ENCODE measurements around the gene FGFR1OP2. TPM values are rescaled to one million over a fixed set of nuclear protein-coding genes. Genes with fewer than 3 reads are reported as not detected.

FGFR1OP2 gene
- total RNA-seq, 2 donors from 2014 or later = 79.6 to 123 TPM

DNA sequence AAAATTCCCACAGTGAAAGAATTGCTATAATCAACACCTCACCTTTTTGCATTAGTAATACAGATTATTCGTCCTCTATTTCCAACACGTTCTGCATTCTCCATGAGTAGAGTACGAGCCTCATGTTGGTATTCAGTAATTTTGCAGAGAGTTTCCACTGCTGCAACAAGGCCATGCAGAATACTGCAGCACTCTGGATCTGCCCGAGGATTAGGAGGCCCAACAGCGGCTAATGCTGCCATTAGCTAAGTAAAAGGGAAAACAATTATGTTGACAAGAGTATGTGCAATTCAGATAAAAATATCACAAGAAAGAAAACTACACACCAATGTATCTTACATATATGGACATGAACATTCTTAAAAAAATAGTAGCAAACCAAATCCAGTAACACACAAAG lies 9.6 kb upstream of the FGFR1OP2 start:
- Histone ChIP-seq H3K4me3 (no peak overlapping the region), H3K4me1 (ENCODE audit: control insufficient read depth in 1 of 2, low read depth in 2 of 2) (no peaks in the 10 kb centered on the region), H3K36me3 (peaks cover 7% of the 10 kb centered on the region), H3K27me3 (replicated peaks; ENCODE audit: insufficient read depth) (no peaks in the 10 kb centered on the region), H3K27ac (no peak overlapping the region), H3K9me3 (no peaks in the 10 kb centered on the region)
- ATAC-seq (ENCODE audit: insufficient number of reproducible peaks, low FRiP score, low read depth) = no peak
- TF ChIP-seq, protein P1, sequence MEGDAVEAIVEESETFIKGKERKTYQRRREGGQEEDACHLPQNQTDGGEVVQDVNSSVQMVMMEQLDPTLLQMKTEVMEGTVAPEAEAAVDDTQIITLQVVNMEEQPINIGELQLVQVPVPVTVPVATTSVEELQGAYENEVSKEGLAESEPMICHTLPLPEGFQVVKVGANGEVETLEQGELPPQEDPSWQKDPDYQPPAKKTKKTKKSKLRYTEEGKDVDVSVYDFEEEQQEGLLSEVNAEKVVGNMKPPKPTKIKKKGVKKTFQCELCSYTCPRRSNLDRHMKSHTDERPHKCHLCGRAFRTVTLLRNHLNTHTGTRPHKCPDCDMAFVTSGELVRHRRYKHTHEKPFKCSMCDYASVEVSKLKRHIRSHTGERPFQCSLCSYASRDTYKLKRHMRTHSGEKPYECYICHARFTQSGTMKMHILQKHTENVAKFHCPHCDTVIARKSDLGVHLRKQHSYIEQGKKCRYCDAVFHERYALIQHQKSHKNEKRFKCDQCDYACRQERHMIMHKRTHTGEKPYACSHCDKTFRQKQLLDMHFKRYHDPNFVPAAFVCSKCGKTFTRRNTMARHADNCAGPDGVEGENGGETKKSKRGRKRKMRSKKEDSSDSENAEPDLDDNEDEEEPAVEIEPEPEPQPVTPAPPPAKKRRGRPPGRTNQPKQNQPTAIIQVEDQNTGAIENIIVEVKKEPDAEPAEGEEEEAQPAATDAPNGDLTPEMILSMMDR (IDR thresholded peaks at IDR 0.05) = no peak
- no peak for DNase-seq (ENCODE audit: low spot score)

DNA sequence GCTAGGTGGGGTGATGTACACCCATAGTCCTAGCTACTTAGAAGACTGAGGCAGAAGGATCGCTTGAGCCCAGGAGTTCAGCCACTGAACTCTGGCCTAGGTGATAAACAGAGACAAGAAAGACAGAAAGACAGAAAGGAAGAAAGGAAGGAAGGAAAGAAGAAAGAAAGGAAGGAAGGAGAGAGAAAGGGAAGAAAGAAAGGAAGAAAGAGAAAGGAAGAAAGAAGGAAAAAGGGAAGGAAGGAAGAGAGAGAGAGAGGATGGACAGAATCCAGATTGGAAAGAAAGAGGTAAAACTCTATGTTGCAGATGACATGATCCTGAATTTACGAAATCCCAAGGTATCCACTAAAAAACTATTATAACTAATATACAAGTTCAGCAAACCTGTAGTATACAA lies 8.7 kb upstream of the FGFR1OP2 start:
- DNase-seq (ENCODE audit: low spot score) = no peak
- Histone ChIP-seq H3K27me3 (replicated peaks; ENCODE audit: insufficient read depth) (no peaks in the 10 kb centered on the region), H3K9me3 (no peaks in the 10 kb centered on the region), H3K36me3 (peaks cover 4% of the 10 kb centered on the region), H3K4me1 (ENCODE audit: control insufficient read depth in 1 of 2, low read depth in 2 of 2) (no peaks in the 10 kb centered on the region), H3K4me3 (no peak overlapping the region), H3K27ac (no peak overlapping the region)
- no peak for ATAC-seq (ENCODE audit: insufficient number of reproducible peaks, low FRiP score, low read depth)
- TF ChIP-seq, protein P1 (IDR thresholded peaks at IDR 0.05) = no peak

DNA sequence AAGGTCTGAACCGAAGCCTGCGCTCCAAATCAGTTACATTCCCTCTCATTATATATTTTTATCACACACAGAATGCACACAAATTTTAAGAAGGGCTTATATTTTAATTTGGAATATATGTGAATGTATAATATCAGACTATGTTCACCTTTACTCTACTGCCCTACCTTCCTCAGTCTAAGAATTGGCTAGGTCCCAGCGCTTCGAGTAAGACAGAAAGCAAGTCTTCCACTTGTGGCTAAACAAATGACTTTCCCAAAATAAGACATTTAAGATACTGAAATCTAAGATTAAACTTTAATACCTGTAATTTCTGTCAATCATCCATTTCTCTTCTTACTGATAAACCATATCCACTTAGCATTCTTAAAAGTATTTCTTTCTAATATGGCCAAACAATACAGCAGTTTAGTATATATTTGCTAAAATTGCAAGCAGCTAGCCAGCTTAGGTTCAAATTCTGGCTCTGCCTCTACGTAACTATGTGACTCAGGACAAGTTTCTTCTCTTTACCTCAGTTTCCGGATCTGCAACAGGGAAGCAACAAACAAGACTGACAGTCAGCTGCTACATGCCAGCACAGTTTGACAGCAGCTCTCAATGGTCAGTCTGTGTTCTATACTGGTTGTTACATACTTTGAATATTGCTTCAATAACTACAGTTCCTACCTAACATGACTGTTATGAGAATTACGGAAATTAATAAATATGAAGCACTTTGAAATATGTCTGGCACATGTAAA lies 2.5 kb upstream of the FGFR1OP2 start:
- TF ChIP-seq, protein P1 (IDR thresholded peaks at IDR 0.05) = no peak
- Histone ChIP-seq H3K27ac (no peak overlapping the region), H3K4me1 (ENCODE audit: control insufficient read depth in 1 of 2, low read depth in 2 of 2) (peaks cover 20 to 36% of the 10 kb centered on the region in 2 donors), H3K9me3 (no peaks in the 10 kb centered on the region), H3K36me3 (no peaks in the 10 kb centered on the region), H3K27me3 (replicated peaks; ENCODE audit: insufficient read depth) (no peaks in the 10 kb centered on the region), H3K4me3 (peak overlapping the region; percentile 77)
- DNase-seq (ENCODE audit: low spot score) (no peak), ATAC-seq (ENCODE audit: insufficient number of reproducible peaks, low FRiP score, low read depth) (no peak)

DNA sequence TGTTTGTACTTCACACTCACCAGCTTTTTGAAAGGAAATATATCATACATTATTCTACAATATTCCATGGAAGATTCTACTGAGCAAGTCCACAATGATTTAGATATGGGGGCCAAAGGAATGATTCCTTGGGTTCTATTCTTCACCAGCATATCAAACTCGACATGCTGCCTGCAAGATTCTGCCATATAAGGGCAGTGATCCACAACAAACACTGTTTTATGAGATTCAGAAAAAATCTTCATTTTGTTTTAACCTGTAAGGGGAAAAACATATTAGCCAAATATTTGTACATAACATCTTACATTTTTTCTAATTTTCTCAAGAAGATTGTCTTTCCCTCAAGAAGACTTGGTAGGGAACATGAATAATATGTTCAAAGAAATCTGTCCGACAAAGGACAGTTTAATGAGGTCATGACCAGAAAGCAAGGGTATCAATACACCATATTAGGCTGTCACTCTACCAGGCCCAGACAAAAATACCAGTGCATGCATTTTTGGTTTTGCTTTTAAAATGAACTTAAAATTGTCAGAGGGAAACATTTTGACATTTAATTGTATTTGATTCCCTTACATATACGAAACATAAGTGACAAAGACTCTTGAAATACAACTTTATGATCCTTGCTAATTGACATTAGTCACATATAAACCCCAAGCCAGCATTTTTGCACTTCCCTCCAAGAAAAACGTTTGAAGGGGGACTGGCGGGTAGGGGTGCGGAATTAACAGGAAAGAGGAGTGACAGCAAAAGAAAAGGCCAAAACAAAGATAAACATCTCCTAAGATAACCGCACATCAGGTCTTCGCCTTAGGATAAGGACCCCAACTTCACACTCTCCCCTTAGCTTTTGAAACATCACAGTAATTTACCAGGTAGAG lies 1.5 kb upstream of the FGFR1OP2 start:
- Histone ChIP-seq H3K4me3 (peak overlapping the region; percentile 77), H3K27me3 (replicated peaks; ENCODE audit: insufficient read depth) (no peaks in the 10 kb centered on the region), H3K4me1 (ENCODE audit: control insufficient read depth in 1 of 2, low read depth in 2 of 2) (peaks cover 29 to 46% of the 10 kb centered on the region in 2 donors), H3K9me3 (no peaks in the 10 kb centered on the region), H3K27ac (peak overlapping the region; percentile 95 to 96), H3K36me3 (no peaks in the 10 kb centered on the region)
- no peak for ATAC-seq (ENCODE audit: insufficient number of reproducible peaks, low FRiP score, low read depth)
- DNase-seq (ENCODE audit: low spot score) = no peak
- TF ChIP-seq, protein P1 (IDR thresholded peaks at IDR 0.05) = no peak

DNA sequence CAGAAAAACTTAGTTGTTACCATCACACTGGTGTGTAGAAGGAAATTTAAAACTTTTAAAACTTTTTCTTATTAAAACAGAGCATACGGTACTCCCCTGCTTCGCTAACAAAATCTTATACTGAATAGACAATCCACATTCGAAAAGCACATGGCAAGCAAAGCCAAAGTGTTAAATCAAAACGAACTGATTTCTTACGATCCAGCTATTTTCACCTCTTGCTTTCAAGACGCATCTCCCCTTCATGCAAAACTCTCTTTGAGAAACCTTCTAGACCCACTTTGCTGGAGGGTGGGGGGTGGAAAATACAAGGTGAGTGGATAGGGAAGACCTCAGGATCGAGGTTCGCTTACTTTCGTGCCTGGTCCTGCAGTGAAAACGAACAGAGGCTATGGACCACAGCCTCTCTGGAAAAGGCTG lies 817 bp upstream of the FGFR1OP2 start:
- peaks cover 36 to 52% of the 10 kb centered on the region in 2 donors for H3K4me1 ChIP-seq (ENCODE audit: control insufficient read depth in 1 of 2, low read depth in 2 of 2)
- ATAC-seq (ENCODE audit: insufficient number of reproducible peaks, low FRiP score, low read depth) = no peak

More for the DNA sequence above, 817 bp upstream of the FGFR1OP2 start:
- no peaks in the 10 kb centered on the region for H3K9me3 ChIP-seq
- H3K27me3 ChIP-seq (replicated peaks; ENCODE audit: insufficient read depth) = no peaks in the 10 kb centered on the region
- no peaks in the 10 kb centered on the region for H3K36me3 ChIP-seq
- H3K27ac ChIP-seq = peak overlapping the region; percentile 95 to 96
- DNase-seq (ENCODE audit: low spot score) = no peak
- TF ChIP-seq, protein P1 (IDR thresholded peaks at IDR 0.05) = no peak
- H3K4me3 ChIP-seq = peak overlapping the region; percentile 77

All from thoracic aorta (tissue), 2 donors.